Cardiac fibroblast (primary cell): Measurements from ENCODE around the gene ATP5MC2.
"Not testable (repeated sequence)": the region's sequence is repeated elsewhere in the genome, so short reads cannot be mapped to it uniquely, and the experiment has no call there.

Source experiments
- DNase-seq, 2 donors: peaks; one replicate each; pipeline versions ENCODE4 v3.0.0 to v3.0.0-alpha.2; 2010; ENCODE audit warnings: low read depth in 2 of 2
- H3K4me3 ChIP-seq, 2 donors: replicated peaks in 1 of 2; 1 replicate in 1 of 2; 2 replicates in 1 of 2; pipeline ENCODE4 v1.5.1; 2011; ENCODE audit warnings: low read depth in 2 of 2, low read length in 2 of 2, mild to moderate bottlenecking in 2 of 2, moderate library complexity in 1 of 2
- TF ChIP-seq, protein P1 (sequence below): IDR thresholded peaks from one replicate; pipeline ENCODE4 v1.5.1; 2011; ENCODE audit warnings: low read depth, mild to moderate bottlenecking, low read length, inconsistent platforms

Gene ATP5MC2

GRCh38 chr12:53643232-53643979, 32.5 kb downstream of the ATP5MC2 start:
- H3K4me3 ChIP-seq = no peak overlapping the region
- no peak for DNase-seq
- TF ChIP-seq, protein P1, sequence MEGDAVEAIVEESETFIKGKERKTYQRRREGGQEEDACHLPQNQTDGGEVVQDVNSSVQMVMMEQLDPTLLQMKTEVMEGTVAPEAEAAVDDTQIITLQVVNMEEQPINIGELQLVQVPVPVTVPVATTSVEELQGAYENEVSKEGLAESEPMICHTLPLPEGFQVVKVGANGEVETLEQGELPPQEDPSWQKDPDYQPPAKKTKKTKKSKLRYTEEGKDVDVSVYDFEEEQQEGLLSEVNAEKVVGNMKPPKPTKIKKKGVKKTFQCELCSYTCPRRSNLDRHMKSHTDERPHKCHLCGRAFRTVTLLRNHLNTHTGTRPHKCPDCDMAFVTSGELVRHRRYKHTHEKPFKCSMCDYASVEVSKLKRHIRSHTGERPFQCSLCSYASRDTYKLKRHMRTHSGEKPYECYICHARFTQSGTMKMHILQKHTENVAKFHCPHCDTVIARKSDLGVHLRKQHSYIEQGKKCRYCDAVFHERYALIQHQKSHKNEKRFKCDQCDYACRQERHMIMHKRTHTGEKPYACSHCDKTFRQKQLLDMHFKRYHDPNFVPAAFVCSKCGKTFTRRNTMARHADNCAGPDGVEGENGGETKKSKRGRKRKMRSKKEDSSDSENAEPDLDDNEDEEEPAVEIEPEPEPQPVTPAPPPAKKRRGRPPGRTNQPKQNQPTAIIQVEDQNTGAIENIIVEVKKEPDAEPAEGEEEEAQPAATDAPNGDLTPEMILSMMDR = no peak

DNA sequence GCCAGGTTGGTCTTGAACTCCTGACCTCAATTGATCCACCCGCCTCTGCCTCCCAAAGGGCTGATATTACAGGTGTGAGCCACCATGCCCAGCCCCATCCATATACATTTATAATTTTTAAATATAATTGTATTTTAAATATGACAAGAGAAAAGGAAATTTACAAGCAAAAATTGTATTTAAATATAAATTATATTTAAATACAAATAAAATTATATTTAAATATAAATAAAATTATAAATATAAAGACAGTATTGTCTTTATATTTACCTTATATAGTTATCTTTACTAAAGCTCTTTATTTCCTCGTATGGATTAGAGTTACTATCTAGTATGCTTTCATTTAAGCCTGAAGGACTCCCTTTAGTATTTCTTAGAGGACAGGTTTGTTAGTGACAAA, 37.8 kb downstream of the ATP5MC2 start:
- DNase-seq = no peak
- TF ChIP-seq, protein P1 = no peak
- no peak overlapping the region for H3K4me3 ChIP-seq

DNA sequence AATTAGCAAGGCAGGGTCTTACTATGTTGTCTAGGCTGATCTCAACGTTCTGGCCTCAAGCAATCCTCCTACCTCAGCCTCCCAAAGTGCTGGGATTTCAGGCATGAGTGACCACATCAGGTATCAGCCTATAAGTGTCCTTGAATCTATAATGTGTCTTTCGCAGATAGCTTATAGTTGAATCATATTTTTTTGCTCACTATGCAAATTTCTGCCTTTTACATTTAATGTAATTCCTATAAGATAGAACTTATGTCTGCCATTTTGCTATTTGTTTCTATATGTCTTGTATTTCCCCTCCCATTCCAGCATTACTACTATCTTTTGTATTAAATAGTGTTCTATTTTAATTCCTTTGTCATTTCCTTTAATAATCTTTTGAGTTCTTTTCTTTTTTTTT, 39.2 kb downstream of the ATP5MC2 start:
- no peak for DNase-seq
- TF ChIP-seq, protein P1 = no peak
- H3K4me3 ChIP-seq = no peak overlapping the region

DNA sequence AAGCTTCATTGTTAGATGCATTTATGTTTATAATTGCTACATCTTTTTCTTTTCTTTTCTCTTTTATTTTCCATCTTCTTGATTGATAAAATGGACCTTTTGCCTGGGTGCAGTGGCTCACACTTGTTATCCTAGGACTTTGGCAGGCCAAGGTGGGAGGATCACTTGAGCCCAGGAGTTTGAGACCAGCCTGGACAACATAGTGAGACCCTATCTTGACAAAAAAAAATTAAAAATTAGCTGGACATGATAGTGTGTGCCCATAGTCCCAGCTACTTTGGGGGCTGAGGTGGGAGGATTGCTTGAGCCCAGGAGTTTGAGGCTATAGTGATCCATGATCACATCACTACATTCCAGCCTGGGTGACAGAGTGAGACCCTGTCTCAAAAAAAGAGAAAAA, 40.2 kb downstream of the ATP5MC2 start:
- H3K4me3 ChIP-seq, DNase-seq: not testable (repeated sequence)

GRCh38 chr12:53631721-53632120, 44.2 kb downstream of the ATP5MC2 start:
- no peak overlapping the region for H3K4me3 ChIP-seq
- no peak for DNase-seq
- TF ChIP-seq, protein P1 = no peak

- no peak for DNase-seq
- TF ChIP-seq, protein P1 = no peak
Measured at GRCh38 chr12:53627919-53628318, 48.0 kb downstream of the ATP5MC2 start.

GRCh38 chr12:53626702-53627169, 49.1 kb downstream of the ATP5MC2 start:
- DNase-seq = no peak
- TF ChIP-seq, protein P1 = no peak
- H3K4me3 ChIP-seq = peak overlapping the region; percentile 60 to 91

More at GRCh38 chr12:53627919-53628318, 48.0 kb downstream of the ATP5MC2 start:
- no peak overlapping the region for H3K4me3 ChIP-seq
